Neural cell (in vitro differentiated cells): ENCODE results near the gene DGCR8. TPM values are rescaled to one million over a fixed set of nuclear protein-coding genes. Genes with fewer than 3 reads are reported as not detected.

Source experiments
- H2AFZ ChIP-seq: fragments of 200-600, 300-800 bp; sonication (generic), shearing (Covaris generic); 2 replicates; pipeline ENCODE4 v1.6.0; 2014; ENCODE audit warnings: low read depth, mild to moderate bottlenecking, antibody characterized with exemption, low read length, moderate library complexity
- H3F3A ChIP-seq: fragments of 200-600 bp; shearing (Covaris generic); 2 replicates; pipeline ENCODE4 v1.6.1; 2016; ENCODE audit warnings: mild to moderate bottlenecking, moderate library complexity, mixed read lengths, antibody characterized with exemption, low read length; ENCODE audit not compliant: insufficient read depth, poor library complexity, severe bottlenecking
- H3K27ac ChIP-seq: fragments of 200-600, 300-800 bp; sonication (generic), shearing (Covaris generic); 2 replicates; pipeline ENCODE4 v1.5.1; 2014; ENCODE audit warnings: mild to moderate bottlenecking, low read length, moderate library complexity
- H3K27me3 ChIP-seq: fragments of 300-800, 200-600 bp; sonication (generic), shearing (Covaris generic); 2 replicates; pipeline ENCODE4 v1.6.0; 2014; ENCODE audit warnings: mild to moderate bottlenecking, low read depth, low read length, moderate library complexity; ENCODE audit not compliant: insufficient read depth
- H3K36me3 ChIP-seq: fragments of 300-800, 200-600 bp; sonication (generic), shearing (Covaris generic); 2 replicates; pipeline ENCODE4 v1.5.1; 2014; ENCODE audit warnings: mild to moderate bottlenecking, antibody characterized with exemption, low read length, moderate library complexity; ENCODE audit not compliant: insufficient read depth
- H3K4me2 ChIP-seq: fragments of 300-800, 200-600 bp; sonication (generic), shearing (Covaris generic); 2 replicates; pipeline ENCODE4 v1.6.0; 2014; ENCODE audit warnings: mild to moderate bottlenecking, low read length
- H3K4me3 ChIP-seq: fragments of 300-800, 200-600 bp; sonication (generic), shearing (Covaris generic); 2 replicates; pipeline ENCODE4 v1.5.1; 2014; ENCODE audit warnings: mild to moderate bottlenecking, low read length, moderate library complexity
- H3K79me2 ChIP-seq: fragments of 200-600 bp; shearing (Covaris generic); replicated peaks from 2 replicates; pipeline ENCODE4 v1.6.0; 2014; ENCODE audit warnings: mild to moderate bottlenecking, low read length, moderate library complexity; ENCODE audit not compliant: insufficient read depth
- H3K9ac ChIP-seq: fragments of 300-800, 200-600 bp; sonication (generic), shearing (Covaris generic); 2 replicates; pipeline ENCODE4 v1.6.1; 2016; ENCODE audit warnings: mild to moderate bottlenecking, low read length, mixed read lengths
- H3K9me2 ChIP-seq: fragments of 200-600 bp; shearing (Covaris generic); 2 replicates; pipeline ENCODE4 v1.6.1; 2016; ENCODE audit warnings: mild to moderate bottlenecking, low read length, mixed read lengths; ENCODE audit not compliant: insufficient read depth
- H3K9me3 ChIP-seq: fragments of 200-600, 300-800 bp; sonication (generic), shearing (Covaris generic); 2 replicates; pipeline ENCODE4 v1.6.1; 2016; ENCODE audit warnings: mild to moderate bottlenecking, mixed run types, low read length, moderate library complexity, mixed read lengths
- H4K20me1 ChIP-seq: fragments of 200-600 bp; shearing (Covaris generic); 2 replicates; pipeline ENCODE4 v1.6.1; 2016; ENCODE audit warnings: mild to moderate bottlenecking, mixed run types; ENCODE audit not compliant: insufficient read depth
- CTCF ChIP-seq: fragments of 450-650 bp; IDR thresholded peaks from 2 replicates; pipeline ENCODE4 v1.5.1; 2014; ENCODE audit warnings: antibody characterized with exemption, mild to moderate bottlenecking, moderate library complexity; ENCODE audit not compliant: poor library complexity, severe bottlenecking
- EP300 ChIP-seq: fragments of 450-650 bp; conservative IDR thresholded peaks from 2 replicates; pipeline ENCODE4 v1.6.1; 2014; ENCODE audit warnings: antibody characterized with exemption, mild to moderate bottlenecking, moderate library complexity; ENCODE audit not compliant: poor library complexity, severe bottlenecking
- EZH2 ChIP-seq: fragments of 200-600, 300-800 bp; shearing (Covaris generic), sonication (generic); IDR thresholded peaks from 2 replicates; pipeline ENCODE4 v1.6.1; 2014; ENCODE audit warnings: antibody characterized with exemption, low read length, borderline replicate concordance, mild to moderate bottlenecking; ENCODE audit not compliant: insufficient read depth, poor library complexity, severe bottlenecking
- MXI1 ChIP-seq: fragments of 450-650 bp; conservative IDR thresholded peaks from 2 replicates; pipeline ENCODE4 v1.6.1; 2014; ENCODE audit warnings: antibody characterized with exemption, mild to moderate bottlenecking; ENCODE audit not compliant: poor library complexity, severe bottlenecking
- POLR2AphosphoS5 ChIP-seq: IDR thresholded peaks from 2 replicates; pipeline ENCODE4 v1.6.1; 2012
- RAD21 ChIP-seq: fragments of 450-650 bp; conservative IDR thresholded peaks from 2 replicates; pipeline ENCODE4 v1.6.1; 2014; ENCODE audit warnings: antibody characterized with exemption, mild to moderate bottlenecking, moderate library complexity
- REST ChIP-seq: IDR thresholded peaks from 2 replicates; pipeline ENCODE4 v1.6.1; 2012; ENCODE audit warnings: borderline replicate concordance
- SMC3 ChIP-seq: fragments of 450-650 bp; conservative IDR thresholded peaks from 2 replicates; pipeline ENCODE4 v1.6.1; 2014; ENCODE audit warnings: antibody characterized with exemption, mild to moderate bottlenecking, moderate library complexity; ENCODE audit not compliant: poor library complexity
- TAF1 ChIP-seq: IDR thresholded peaks from 2 replicates; pipeline ENCODE4 v1.6.1; 2012; ENCODE audit warnings: low read depth
- polyA plus RNA-seq: library from polyadenylated mRNA; depleted of rRNA; stranded (reverse); fragments of >200 nt; gene quantifications from 2 replicates; pipeline ENCODE4 v1.2.3, GENCODE V29; 2014

Gene DGCR8
- polyA plus RNA-seq, 1 donor from 2014 or later = 48.9 TPM

- no peak overlapping the region for H3K9ac ChIP-seq
- no peaks in the 10 kb centered on the region for H3K27me3 ChIP-seq
- H3K4me2 ChIP-seq = no peak overlapping the region
- H2AFZ ChIP-seq = no peak overlapping the region
- no peaks in the 10 kb centered on the region for H3K9me2 ChIP-seq
- no peaks in the 10 kb centered on the region for H3F3A ChIP-seq
- H3K79me2 ChIP-seq = peaks cover 34% of the 10 kb centered on the region
- H4K20me1 ChIP-seq = no peaks in the 10 kb centered on the region
- H3K9me3 ChIP-seq = no peaks in the 10 kb centered on the region
- H3K4me3 ChIP-seq = no peak overlapping the region
- TF ChIP-seq POLR2AphosphoS5 (peak; percentile 13), CTCF (no peak), SMC3 (no peak)
- no peak overlapping the region for H3K27ac ChIP-seq
- H3K36me3 ChIP-seq = peaks cover 6% of the 10 kb centered on the region
These were observed 34.8 kb downstream of the DGCR8 start for GRCh38 chr22:20114506-20115475.

DNA sequence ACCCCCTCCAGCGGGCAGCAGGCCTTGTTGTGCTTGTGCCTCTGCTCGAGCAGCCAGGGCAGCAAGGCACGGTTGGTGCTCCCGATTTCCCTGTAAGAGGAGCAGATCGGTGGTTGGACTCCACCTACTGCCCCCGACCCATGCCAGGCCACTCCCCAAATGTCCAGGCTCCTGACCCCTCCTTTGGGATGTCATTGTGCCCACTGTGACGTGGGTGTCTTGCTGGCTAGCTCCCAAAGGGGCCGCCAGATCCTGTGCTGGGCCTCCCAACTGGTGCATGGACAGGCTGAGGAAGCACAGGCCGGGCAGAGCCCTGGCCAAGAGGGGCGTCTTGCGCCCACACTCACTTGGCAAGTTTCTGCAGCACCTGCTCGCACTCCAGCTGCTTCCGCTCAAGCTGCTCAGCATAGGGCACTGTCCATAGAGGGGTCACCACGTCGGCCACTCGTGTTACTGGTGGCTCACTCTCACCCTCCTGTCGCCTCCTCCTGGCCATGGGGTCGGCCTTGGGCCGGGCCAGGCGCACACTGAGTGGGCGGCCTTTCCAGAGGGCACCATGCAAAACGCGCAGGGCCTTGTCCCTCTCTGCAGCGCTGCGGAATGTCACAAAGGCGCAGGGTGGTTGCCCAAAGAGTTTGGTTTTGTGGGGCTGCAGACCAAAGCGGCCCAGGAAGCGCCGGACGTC is 35.8 kb downstream of the DGCR8 start, which contains the start of gene RANBP1:
Gene RANBP1, plus strand, starts transcription at position 414 of the 685 bp plus-strand sequence. Its CDS starts 81 bp downstream, at position 495.
- Histone ChIP-seq H3K4me2 (peak within 1 kb of the TSS; percentile 62), H3K79me2 (peaks cover 38% of the 10 kb centered on the region), H3K9me3 (no peaks in the 10 kb centered on the region), H2AFZ (peak within 1 kb of the TSS; percentile 45), H4K20me1 (no peaks in the 10 kb centered on the region), H3K4me3 (peak within 1 kb of the TSS; percentile 98), H3K27me3 (no peaks in the 10 kb centered on the region), H3K9me2 (no peaks in the 10 kb centered on the region), H3F3A (no peaks in the 10 kb centered on the region), H3K9ac (peak within 1 kb of the TSS; percentile 93), H3K36me3 (peaks cover 6% of the 10 kb centered on the region), H3K27ac (peak within 1 kb of the TSS; percentile 78)
- TF ChIP-seq MXI1 (no peak), TAF1 (no peak), POLR2AphosphoS5 (no peak), REST (no peak), CTCF (no peak), EZH2 (no peak), RAD21 (no peak), EP300 (no peak), SMC3 (no peak)
